ENCODE data around the gene ENO2.

Gene ENO2

DNA sequence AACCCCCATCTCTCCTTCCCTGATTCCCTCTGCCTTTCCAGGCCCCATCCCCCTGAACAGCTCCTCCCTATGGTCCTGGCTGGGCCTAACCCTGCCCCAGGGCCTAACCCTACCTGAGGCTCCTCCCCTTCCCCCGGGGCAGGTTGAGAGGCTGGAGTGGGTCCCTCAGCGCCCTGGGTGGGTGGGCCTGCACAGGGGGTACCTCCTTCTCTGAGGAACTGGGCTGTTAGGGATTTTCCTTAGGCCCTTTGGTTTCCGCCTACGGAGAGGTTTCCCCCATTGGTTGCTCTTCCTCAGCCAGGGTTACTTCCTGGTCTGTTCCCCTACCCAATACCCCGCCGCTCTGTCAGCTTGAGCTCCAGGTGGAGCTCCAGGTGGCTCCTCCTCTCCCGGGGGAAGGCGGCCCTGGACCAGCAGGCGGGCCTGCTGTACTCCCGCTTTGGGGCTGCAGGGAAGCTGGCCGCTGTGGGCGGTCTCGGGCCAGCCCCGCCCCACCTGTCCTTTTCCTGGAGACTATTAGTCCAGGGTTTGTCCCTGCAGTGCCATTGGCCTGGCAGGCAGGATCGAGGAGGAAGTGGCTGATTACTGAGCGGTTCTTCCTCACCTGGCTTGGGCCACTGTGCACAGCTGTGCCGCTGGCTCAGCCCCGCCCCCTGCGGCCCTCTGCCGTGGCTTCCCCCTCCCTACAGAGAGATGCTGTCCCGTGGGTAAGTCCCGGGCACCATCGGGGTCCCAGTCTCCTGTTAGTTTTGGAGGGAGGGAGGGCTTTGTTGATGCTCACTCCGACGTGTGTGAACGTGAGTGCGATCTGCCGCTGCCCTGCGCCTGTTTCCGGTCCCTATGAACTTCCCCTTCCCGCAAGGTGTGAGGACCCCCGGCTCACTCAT is 31.9 kb downstream of the ENO2 start:
- no peak for DNase-seq

GRCh38 chr12:6946920-6947374 is 32.6 kb downstream of the ENO2 start:
- no peak for DNase-seq

- DNase-seq: no peak
These were observed 33.2 kb downstream of the ENO2 start for GRCh38 chr12:6947615-6948014.

- DNase-seq: no peak
These were observed 34.7 kb downstream of the ENO2 start for GRCh38 chr12:6948873-6949594.

- DNase-seq: no peak
These were observed 36.0 kb downstream of the ENO2 start for GRCh38 chr12:6950401-6950801.

- DNase-seq: peak in 9 of 56 donors; percentile 18 to 59 (median 30)
These were observed 36.6 kb downstream of the ENO2 start, which contains the start of gene PTPN6 for GRCh38 chr12:6950811-6951540. Gene PTPN6 (plus strand): TSS chr12:6951356. CDS start chr12:6951513, 157 bp downstream.

DNA sequence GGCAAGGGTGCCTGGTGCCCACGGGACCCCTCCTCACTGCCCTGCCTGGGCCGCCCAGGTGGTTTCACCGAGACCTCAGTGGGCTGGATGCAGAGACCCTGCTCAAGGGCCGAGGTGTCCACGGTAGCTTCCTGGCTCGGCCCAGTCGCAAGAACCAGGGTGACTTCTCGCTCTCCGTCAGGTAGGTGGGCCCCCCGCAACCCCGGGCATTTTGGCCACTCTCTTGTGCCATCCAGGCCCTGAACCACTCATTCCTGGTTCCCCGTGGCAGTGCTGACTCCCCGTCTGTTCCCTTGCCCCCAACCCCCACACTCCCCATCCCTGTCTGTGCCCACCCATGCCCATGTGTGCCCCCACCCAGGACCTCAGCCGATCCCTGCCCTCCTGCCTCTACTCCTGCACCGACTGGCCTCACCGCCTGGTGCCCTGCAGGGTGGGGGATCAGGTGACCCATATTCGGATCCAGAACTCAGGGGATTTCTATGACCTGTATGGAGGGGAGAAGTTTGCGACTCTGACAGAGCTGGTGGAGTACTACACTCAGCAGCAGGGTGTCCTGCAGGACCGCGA is 37.3 kb downstream of the ENO2 start:
- no peak for DNase-seq

DNA sequence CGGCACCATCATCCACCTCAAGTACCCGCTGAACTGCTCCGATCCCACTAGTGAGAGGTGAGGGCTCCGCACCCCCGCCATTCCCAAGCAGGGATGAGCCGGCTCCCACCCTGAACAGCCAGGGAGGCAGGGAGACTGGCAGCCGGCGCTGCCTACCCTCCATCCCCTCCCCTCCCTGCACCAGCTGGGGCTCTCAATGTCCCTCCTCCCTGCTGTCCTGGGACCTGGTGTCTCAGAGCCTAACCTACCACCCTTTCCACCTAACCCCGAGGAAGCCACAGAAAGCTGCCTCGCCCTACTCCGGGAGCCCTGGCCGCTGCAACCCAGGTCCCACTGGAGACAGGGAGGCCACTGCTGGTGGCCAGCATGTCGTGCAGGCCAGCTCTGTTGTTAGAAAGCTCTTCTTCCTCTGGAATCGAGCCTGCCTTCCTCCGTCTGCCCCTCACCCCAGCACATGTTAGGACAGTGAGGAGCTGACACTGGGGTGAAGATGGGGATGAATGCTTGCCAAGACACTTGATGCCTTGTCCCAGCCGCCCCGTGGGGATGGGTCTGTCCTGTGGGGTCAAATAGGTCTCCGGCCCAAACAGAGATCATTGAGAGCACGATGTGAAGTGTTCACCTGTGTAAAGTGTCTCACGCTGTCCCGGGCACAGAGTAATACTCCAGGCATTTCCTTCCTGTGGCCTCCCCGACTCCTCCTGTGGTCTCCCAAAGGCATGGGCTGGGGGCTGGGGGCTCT is 37.9 kb downstream of the ENO2 start:
- no peak for DNase-seq

DNA sequence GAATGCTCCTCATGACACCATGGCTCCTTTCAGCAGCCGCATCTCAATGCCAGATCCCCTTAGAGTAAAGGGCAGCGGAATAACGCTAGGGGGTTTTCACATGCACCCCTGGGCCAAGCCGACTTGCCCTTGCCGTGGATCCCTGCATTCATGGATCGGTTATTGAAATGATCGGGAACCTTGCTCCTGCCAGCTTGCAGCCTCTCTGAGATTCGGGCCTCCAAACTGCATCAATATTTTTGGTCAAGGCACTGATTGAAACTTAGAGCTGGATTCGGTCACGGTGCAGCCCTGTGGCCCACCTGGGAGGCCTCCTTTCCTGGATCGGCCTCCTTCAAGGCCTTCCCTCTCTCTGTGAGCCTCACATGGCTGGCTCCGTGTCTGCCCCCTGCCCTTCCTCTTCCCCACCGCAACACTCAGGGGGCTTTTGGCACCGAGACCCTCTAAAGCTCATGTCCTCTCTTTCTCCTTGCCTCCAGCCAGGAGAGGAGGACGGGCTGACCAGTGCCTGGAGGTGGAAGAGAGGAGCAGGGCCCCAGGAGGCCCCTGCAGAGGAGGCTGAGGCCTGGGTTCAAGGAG is 38.6 kb downstream of the ENO2 start:
- no peak for DNase-seq

- peak in 9 of 56 donors; percentile 14 to 58 (median 42) for DNase-seq
These were observed 39.3 kb downstream of the ENO2 start for GRCh38 chr12:6953442-6954315.

DNA sequence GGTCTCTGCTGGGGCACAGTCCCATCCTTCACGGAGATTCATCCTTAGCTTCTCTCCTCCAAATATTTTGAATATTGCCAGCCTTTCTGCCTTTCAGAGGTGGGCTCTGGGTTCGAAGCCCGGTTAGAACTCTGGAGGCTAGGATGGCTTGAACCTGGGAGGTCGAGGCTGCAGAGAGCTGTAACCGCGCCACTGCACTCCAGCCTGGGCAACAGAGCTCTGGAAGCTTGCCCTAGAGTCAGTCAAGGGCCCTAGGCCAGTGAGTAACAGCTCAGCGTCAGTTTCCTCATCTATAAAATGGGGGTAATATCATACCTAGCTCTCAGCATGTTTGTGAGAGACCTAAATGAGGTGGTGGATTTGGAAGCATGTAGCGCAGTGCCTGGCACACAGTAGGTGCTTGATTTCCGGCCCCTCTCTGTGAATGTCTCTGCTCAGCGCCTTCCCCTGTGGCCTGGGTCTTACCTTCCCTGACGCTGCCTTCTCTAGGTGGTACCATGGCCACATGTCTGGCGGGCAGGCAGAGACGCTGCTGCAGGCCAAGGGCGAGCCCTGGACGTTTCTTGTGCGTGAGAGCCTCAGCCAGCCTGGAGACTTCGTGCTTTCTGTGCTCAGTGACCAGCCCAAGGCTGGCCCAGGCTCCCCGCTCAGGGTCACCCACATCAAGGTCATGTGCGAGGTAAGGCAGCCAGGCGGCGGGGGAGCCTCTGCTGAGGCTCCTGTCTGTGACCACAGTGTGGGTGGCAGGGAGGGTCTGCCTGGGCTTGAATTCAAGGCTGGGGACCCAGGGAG is 40.1 kb downstream of the ENO2 start:
- DNase-seq: no peak

DNA sequence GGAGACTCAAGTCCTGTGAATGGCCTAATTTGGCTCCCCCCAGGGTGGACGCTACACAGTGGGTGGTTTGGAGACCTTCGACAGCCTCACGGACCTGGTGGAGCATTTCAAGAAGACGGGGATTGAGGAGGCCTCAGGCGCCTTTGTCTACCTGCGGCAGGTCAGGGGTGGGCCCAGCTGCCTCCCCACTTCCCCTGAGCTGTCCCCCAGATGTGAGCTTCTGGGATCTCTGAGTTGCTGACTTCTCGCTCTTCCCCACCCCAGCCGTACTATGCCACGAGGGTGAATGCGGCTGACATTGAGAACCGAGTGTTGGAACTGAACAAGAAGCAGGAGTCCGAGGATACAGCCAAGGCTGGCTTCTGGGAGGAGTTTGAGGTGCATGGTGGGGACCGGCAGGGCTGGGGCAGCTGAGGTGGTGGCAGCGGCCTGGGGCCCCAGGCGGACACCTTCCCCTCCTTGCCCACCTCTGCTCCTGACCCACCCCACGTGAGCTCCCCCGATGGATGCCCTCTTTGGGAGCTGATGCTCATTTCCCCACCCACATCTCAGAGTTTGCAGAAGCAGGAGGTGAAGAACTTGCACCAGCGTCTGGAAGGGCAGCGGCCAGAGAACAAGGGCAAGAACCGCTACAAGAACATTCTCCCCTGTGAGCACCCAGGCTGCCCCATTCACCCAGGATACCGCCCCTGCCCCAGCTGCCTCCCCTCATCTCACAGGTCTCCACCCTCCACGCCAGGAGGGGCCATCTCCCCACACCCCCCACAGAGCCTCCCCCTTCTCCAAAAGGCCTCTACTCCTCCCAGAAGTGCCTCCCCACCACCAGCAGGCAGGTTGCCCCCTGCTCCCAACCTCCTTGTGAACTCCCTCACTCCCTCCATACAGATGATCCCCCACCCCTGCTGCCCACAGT is 41.0 kb downstream of the ENO2 start:
- DNase-seq: no peak

GRCh38 chr12:6956021-6956727 is 41.8 kb downstream of the ENO2 start:
- DNase-seq: no peak

GRCh38 chr12:6957151-6957701 is 42.8 kb downstream of the ENO2 start:
- DNase-seq: no peak

DNA sequence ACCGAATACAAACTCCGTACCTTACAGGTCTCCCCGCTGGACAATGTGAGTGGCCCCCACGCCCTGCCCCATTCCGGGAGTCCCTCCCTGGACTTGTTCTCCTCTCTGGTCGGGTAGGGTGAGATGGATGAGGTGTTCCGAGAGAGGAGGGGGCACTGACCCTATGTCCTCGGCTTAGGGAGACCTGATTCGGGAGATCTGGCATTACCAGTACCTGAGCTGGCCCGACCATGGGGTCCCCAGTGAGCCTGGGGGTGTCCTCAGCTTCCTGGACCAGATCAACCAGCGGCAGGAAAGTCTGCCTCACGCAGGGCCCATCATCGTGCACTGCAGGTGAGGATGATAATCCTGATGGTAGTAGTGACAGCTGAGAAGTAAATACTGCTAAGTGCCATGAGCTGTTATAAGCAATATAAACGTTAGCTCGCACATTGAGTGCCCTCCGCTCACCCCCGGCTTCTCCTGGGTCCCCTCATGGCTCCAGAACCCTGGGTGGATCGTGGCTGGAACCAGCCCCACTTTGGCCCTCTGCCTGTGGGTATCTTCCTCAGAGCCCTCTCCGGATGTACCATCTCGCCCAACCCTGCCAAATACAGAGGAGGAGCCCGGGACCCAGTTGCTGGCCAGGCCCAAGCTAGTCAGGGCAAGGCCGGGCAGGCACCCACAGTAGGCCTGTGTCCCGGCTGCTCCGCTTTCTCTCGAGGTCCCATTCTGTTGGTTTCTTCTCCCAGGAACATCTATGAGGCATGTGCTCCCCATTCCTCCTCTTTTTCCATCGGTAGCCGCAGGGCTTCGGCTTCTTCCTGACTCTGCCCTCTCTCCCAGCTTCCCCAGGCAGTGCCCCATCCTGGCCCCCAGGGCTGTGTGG is 43.6 kb downstream of the ENO2 start:
- no peak for DNase-seq

Data from amygdala (tissue), 56 donors.